ENCODE results near the gene FAIM2.

FAIM2 gene

GRCh38 chr12:49819786-49820185 is 83.9 kb downstream of the FAIM2 start:
- DNase-seq = no peak

- DNase-seq = no peak
Observed at GRCh38 chr12:49818241-49818895, 85.3 kb downstream of the FAIM2 start.

All from NCI-H345 (cell line).